HG02970 (cell line): ENCODE data around the gene PRSS57.

Source experiments
- ATAC-seq: cut with Tn5 transposase; IDR thresholded peaks from one replicate; pipeline ENCODE4 v1.9.1; 2021; ENCODE audit warnings: mild to moderate bottlenecking, moderate library complexity, moderate number of reproducible peaks; ENCODE audit not compliant: unreplicated experiment, low FRiP score

The PRSS57 gene

GRCh38 chr19:639253-640160 is 55.7 kb downstream of the PRSS57 start, which contains the start of gene FGF22:
TSS of gene FGF22 (plus strand) at chr19:639879. CDS start at chr19:639926, 47 bp downstream.
- ATAC-seq = peak; percentile 57

GRCh38 chr19:638906-639252 is 56.4 kb downstream of the PRSS57 start:
- no peak for ATAC-seq
